ENCODE results near the gene LBHD1. TPM values are rescaled to one million over a fixed set of nuclear protein-coding genes. Genes with fewer than 3 reads are reported as not detected.
"Not testable (repeated sequence)": the region's sequence is repeated elsewhere in the genome, so short reads cannot be mapped to it uniquely, and the experiment has no call there.

The LBHD1 gene
- total RNA-seq, 4 donors from 2014 or later = 7.5 to 16.1 (median 10.1) TPM

DNA sequence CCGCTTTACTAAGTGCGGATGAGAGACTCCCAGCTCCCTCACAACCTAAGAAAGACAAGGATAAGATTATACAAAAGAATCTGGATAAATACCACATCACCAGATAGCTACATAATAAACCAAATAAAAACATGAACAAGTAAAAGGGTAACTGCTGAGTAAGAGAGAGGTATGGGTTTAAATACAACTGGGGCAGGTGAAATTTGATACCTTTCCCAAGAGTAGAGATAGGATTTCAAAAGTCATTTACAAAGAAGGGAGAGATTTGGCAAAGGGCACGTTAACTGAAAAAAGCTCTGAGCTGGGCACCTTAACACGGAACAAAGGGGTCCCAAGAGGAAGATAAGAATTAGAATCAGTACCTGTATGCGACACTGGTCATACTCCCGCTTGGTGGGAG is 5.1 kb upstream of the LBHD1 start:
- in situ Hi-C loops (cut with MboI; ENCODE audit: low pct_ligation_motif_present in 1 of 4, low pct_unique_long_range_greater_than_20kb in 1 of 4, low sequenced_read_pairs in 3 of 4) (loop anchor here in 2 of 4 donors (25.0 kb wide), 2 partner anchors 265 to 290 kb away; partner anchors contain the start of gene SCGB1A1 (in 1 of the 2)), intact Hi-C loops (cut with DNase I; ENCODE audit: low total_unique reads) (no loop called here)
- no peak for DNase-seq
- peaks cover 24 to 41% (median 26%) of the 10 kb centered on the region in 4 donors for H3K4me1 ChIP-seq
- H3K4me3 ChIP-seq = no peak overlapping the region
- TF ChIP-seq POLR2A (IDR thresholded peaks at IDR 0.05) = no peak
- no peak for TF ChIP-seq EP300 (IDR thresholded peaks at IDR 0.05; ENCODE audit: low read depth)
- no peak for TF ChIP-seq POLR2AphosphoS5 (IDR thresholded peaks at IDR 0.05)
- TF ChIP-seq, protein P1, sequence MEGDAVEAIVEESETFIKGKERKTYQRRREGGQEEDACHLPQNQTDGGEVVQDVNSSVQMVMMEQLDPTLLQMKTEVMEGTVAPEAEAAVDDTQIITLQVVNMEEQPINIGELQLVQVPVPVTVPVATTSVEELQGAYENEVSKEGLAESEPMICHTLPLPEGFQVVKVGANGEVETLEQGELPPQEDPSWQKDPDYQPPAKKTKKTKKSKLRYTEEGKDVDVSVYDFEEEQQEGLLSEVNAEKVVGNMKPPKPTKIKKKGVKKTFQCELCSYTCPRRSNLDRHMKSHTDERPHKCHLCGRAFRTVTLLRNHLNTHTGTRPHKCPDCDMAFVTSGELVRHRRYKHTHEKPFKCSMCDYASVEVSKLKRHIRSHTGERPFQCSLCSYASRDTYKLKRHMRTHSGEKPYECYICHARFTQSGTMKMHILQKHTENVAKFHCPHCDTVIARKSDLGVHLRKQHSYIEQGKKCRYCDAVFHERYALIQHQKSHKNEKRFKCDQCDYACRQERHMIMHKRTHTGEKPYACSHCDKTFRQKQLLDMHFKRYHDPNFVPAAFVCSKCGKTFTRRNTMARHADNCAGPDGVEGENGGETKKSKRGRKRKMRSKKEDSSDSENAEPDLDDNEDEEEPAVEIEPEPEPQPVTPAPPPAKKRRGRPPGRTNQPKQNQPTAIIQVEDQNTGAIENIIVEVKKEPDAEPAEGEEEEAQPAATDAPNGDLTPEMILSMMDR (IDR thresholded peaks at IDR 0.05) = no peak
- peaks cover 0 to 15% (median 3%) of the 10 kb centered on the region in 4 donors for H3K36me3 ChIP-seq
- H3K9me3 ChIP-seq = no peaks in the 10 kb centered on the region
- H3K27ac ChIP-seq = no peak overlapping the region
- H3K27me3 ChIP-seq = no peaks in the 10 kb centered on the region
- 82 to 88% methylated on average over 6 of the region's 6 CpGs for WGBS, 2 donors (ENCODE audit: low coverage in 1 of 2)

DNA sequence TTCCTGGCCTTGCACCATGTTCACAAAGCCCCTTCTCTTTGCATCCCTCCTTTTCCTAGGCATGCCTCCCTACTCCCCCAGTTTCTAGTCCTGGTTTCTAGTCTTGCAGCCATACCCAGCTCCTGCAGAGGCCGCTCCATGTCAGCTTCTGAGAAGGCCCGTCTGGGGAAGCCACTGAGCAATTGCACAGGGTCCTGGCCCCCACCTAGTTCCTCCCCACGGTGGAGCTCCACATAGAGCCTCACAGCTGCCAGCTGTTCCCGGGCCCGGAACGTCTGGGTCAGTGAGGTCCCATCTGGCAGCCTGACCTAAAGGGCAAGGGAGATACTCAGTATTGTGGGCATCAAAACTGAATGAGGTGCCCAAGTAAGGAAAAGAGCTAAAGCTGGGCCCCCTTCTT is 4.6 kb upstream of the LBHD1 start:
- no peak overlapping the region for H3K27ac ChIP-seq
- TF ChIP-seq POLR2AphosphoS5 (IDR thresholded peaks at IDR 0.05) (no peak), EP300 (IDR thresholded peaks at IDR 0.05; ENCODE audit: low read depth) (no peak), POLR2A (IDR thresholded peaks at IDR 0.05) (no peak)
- TF ChIP-seq, protein P1 (IDR thresholded peaks at IDR 0.05) = no peak
- no peak for DNase-seq
- 43 to 60% methylated on average over 4 to 6 of the region's 6 CpGs for WGBS, 2 donors (ENCODE audit: low coverage in 1 of 2)
- peaks cover 0 to 15% (median 3%) of the 10 kb centered on the region in 4 donors for H3K36me3 ChIP-seq
- in situ Hi-C loops (cut with MboI; ENCODE audit: low pct_ligation_motif_present in 1 of 4, low pct_unique_long_range_greater_than_20kb in 1 of 4, low sequenced_read_pairs in 3 of 4) (loop anchor here in 2 of 4 donors (25.0 kb wide), 2 partner anchors 264 to 289 kb away; partner anchors contain the start of gene SCGB1A1 (in 1 of the 2)), intact Hi-C loops (cut with DNase I; ENCODE audit: low total_unique reads) (no loop called here)
- no peak overlapping the region for H3K4me3 ChIP-seq
- H3K9me3 ChIP-seq = no peaks in the 10 kb centered on the region
- H3K27me3 ChIP-seq = no peaks in the 10 kb centered on the region
- peaks cover 24 to 41% (median 26%) of the 10 kb centered on the region in 4 donors for H3K4me1 ChIP-seq

DNA sequence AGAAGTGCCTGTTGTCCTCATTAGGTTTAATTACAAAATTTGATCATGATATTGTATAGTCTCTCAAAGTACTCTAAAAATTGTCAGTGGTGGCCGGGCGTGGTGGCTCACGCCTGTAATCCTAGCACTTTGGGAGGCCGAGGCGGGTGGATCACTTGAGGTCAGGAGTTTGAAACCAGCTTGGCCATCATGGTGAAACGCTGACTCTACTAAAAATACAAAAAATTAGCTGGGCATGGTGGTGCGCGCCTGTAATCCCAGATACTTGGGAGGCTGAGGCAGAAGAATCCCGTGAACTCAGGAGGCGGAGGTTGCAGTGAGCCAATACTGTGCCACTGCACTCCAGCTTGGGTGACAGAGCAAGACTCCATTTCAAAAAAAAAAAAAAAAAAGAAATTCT is 3.3 kb upstream of the LBHD1 start:
- Histone ChIP-seq H3K36me3 (peaks cover 0 to 15% (median 3%) of the 10 kb centered on the region in 4 donors), H3K4me1 (peaks cover 28 to 46% (median 34%) of the 10 kb centered on the region in 4 donors)
- DNase-seq; intact Hi-C loops (cut with DNase I; ENCODE audit: low total_unique reads); H3K9me3 ChIP-seq; H3K27me3 ChIP-seq; H3K27ac ChIP-seq; H3K4me3 ChIP-seq: not testable (repeated sequence)
- WGBS, 2 donors (ENCODE audit: low coverage in 1 of 2) = 86 to 89% methylated on average over 10 of the region's 10 CpGs
- in situ Hi-C loops (cut with MboI; ENCODE audit: low pct_ligation_motif_present in 1 of 4, low pct_unique_long_range_greater_than_20kb in 1 of 4, low sequenced_read_pairs in 3 of 4) = loop anchor here in 2 of 4 donors (25.0 kb wide), 2 partner anchors 263 to 288 kb away; partner anchors contain the start of gene SCGB1A1 (in 1 of the 2)

DNA sequence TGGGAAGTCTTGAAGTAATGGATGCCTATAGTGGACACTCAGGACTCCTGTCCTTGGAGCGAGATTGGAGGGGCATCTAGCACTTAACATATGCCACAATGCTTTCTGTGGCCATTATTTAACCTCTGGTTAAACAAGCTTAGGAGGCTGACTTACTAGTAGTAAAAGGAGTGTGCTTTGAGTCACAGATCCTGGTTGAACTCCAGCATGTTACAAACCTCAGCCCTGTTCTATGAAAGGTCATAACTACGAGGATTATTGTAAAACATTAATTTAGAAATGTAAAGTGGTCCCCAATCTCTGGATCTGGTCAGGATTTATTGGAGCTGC is 1.1 kb upstream of the LBHD1 start:
- H3K4me1 ChIP-seq = peaks cover 21 to 51% (median 36%) of the 10 kb centered on the region in 4 donors
- in situ Hi-C loops (cut with MboI; ENCODE audit: low pct_ligation_motif_present in 1 of 4, low pct_unique_long_range_greater_than_20kb in 1 of 4, low sequenced_read_pairs in 3 of 4) = no loop called here
- DNase-seq = no peak
- H3K4me3 ChIP-seq = peak overlapping the region in 1 of 4 donors; percentile 79
- intact Hi-C loops (cut with DNase I; ENCODE audit: low total_unique reads) = no loop called here
- H3K27me3 ChIP-seq = no peaks in the 10 kb centered on the region
- H3K9me3 ChIP-seq = no peaks in the 10 kb centered on the region
- H3K27ac ChIP-seq = peak overlapping the region; percentile 92 to 93 (median 93)
- WGBS, 2 donors (ENCODE audit: low coverage in 1 of 2) = 33 to 65% methylated on average over 1 to 2 of the region's 2 CpGs
- no peak for TF ChIP-seq EP300 (IDR thresholded peaks at IDR 0.05; ENCODE audit: low read depth)
- peaks cover 0 to 15% (median 3%) of the 10 kb centered on the region in 4 donors for H3K36me3 ChIP-seq

DNA sequence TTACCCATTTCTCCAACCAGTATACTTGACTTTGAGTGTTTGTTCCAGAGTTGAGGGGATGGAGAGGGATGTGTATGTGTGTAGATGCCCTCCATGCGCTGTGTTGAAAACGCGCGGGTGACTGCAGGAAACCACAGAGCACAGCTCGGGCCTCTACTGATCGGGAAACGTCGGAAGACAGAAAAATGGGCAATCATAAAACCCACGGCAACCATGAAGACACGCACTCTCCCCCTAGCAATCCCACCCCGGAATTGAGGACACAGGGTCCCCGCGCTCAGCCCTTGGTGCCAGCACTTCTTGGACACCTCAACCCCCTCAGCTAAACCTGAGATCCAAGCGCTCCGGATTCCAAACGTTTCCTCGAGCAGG is 845 bp downstream of the LBHD1 start:
- H3K4me3 ChIP-seq = peak overlapping the region; percentile 51 to 79 (median 62)
- no peaks in the 10 kb centered on the region for H3K9me3 ChIP-seq
- H3K4me1 ChIP-seq = peaks cover 26 to 60% (median 47%) of the 10 kb centered on the region in 4 donors
- intact Hi-C loops (cut with DNase I; ENCODE audit: low total_unique reads) (no loop called here), in situ Hi-C loops (cut with MboI; ENCODE audit: low pct_ligation_motif_present in 1 of 4, low pct_unique_long_range_greater_than_20kb in 1 of 4, low sequenced_read_pairs in 3 of 4) (no loop called here)
- 0% methylated on average over 9 to 17 of the region's 17 CpGs for WGBS, 2 donors (ENCODE audit: low coverage in 1 of 2)
- no peaks in the 10 kb centered on the region for H3K27me3 ChIP-seq
- peak overlapping the region; percentile 92 to 93 (median 93) for H3K27ac ChIP-seq
- peaks cover 0 to 10% (median 0%) of the 10 kb centered on the region in 4 donors for H3K36me3 ChIP-seq
- DNase-seq = no peak
- TF ChIP-seq POLR2A (IDR thresholded peaks at IDR 0.05) = no peak

Measured in transverse colon (tissue), 4 donors.